Ishikawa (cell line): Measurements from ENCODE around the gene NPAS3.

ENCODE experiments used
- CEBPB ChIP-seq: IDR thresholded peaks from 2 replicates; pipeline ENCODE4 v1.6.1; 2012
- CREB1 ChIP-seq: IDR thresholded peaks from 2 replicates; pipeline ENCODE4 v1.6.1; 2012; ENCODE audit warnings: low read depth
- EP300 ChIP-seq: IDR thresholded peaks from 2 replicates; pipeline ENCODE4 v1.6.1; 2012; ENCODE audit warnings: borderline replicate concordance
- FOXM1 ChIP-seq: IDR thresholded peaks from 2 replicates; pipeline ENCODE4 v1.6.1; 2012; ENCODE audit warnings: low read depth, borderline replicate concordance
- MAX ChIP-seq: IDR thresholded peaks from 2 replicates; pipeline ENCODE4 v1.6.1; 2012
- RAD21 ChIP-seq: IDR thresholded peaks from 2 replicates; pipeline ENCODE4 v1.6.1; 2012; ENCODE audit warnings: low read depth
- TAF1 ChIP-seq: IDR thresholded peaks from 2 replicates; pipeline ENCODE4 v1.6.1; 2012; ENCODE audit warnings: low read depth, mild to moderate bottlenecking
- TF ChIP-seq, protein P1 (sequence below): IDR thresholded peaks from 2 replicates; pipeline ENCODE4 v1.6.1; 2012
- TF ChIP-seq, protein P2 (sequence below): IDR thresholded peaks from 2 replicates; pipeline ENCODE4 v1.6.1; 2012; ENCODE audit warnings: low read depth, mild to moderate bottlenecking

DNA sequence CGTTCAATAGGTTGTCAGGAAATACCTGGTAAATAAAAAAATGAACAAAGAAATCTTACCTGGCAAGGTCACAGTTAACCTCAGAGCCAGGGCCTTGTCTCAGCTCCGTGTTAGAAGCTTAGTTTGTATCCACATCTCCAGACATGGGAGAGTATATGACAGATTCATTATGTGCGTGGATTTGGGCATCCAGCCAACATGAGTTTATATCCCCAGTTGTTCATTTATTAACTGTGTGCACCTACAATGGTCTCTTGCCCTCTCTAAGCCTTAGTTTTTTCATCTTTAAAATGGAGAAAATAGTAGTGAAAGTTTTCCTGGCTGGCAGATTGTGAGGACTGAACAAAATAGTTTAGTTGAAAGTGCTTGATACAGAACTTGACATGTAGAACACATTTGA, 437.8 kb downstream of the NPAS3 start:
- TF ChIP-seq, protein P1, sequence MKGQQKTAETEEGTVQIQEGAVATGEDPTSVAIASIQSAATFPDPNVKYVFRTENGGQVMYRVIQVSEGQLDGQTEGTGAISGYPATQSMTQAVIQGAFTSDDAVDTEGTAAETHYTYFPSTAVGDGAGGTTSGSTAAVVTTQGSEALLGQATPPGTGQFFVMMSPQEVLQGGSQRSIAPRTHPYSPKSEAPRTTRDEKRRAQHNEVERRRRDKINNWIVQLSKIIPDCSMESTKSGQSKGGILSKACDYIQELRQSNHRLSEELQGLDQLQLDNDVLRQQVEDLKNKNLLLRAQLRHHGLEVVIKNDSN: no peak
- TF ChIP-seq FOXM1: no peak
- TF ChIP-seq MAX: no peak
- TF ChIP-seq CEBPB: no peak
- no peak for TF ChIP-seq CREB1
- TF ChIP-seq, protein P2, sequence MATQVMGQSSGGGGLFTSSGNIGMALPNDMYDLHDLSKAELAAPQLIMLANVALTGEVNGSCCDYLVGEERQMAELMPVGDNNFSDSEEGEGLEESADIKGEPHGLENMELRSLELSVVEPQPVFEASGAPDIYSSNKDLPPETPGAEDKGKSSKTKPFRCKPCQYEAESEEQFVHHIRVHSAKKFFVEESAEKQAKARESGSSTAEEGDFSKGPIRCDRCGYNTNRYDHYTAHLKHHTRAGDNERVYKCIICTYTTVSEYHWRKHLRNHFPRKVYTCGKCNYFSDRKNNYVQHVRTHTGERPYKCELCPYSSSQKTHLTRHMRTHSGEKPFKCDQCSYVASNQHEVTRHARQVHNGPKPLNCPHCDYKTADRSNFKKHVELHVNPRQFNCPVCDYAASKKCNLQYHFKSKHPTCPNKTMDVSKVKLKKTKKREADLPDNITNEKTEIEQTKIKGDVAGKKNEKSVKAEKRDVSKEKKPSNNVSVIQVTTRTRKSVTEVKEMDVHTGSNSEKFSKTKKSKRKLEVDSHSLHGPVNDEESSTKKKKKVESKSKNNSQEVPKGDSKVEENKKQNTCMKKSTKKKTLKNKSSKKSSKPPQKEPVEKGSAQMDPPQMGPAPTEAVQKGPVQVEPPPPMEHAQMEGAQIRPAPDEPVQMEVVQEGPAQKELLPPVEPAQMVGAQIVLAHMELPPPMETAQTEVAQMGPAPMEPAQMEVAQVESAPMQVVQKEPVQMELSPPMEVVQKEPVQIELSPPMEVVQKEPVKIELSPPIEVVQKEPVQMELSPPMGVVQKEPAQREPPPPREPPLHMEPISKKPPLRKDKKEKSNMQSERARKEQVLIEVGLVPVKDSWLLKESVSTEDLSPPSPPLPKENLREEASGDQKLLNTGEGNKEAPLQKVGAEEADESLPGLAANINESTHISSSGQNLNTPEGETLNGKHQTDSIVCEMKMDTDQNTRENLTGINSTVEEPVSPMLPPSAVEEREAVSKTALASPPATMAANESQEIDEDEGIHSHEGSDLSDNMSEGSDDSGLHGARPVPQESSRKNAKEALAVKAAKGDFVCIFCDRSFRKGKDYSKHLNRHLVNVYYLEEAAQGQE: no peak
- TF ChIP-seq TAF1: no peak
- TF ChIP-seq EP300: no peak
- TF ChIP-seq RAD21: no peak
